SK-N-SH (cell line): Measurements from ENCODE around the gene CDC42BPG. TPM values are rescaled to one million over a fixed set of nuclear protein-coding genes. Genes with fewer than 3 reads are reported as not detected.

ENCODE experiments used
- CTCF ChIA-PET: fragments of 300-600, 350-600 bp; formaldehyde crosslinking; extraction: SDS; loops from one replicate; lab custom pipeline; 2021; lab: Yijun Ruan, JAX
- POLR2A ChIA-PET: fragments of 350-600 bp; sonication (Branson Sonifier 250); formaldehyde crosslinking; extraction: SDS; loops from one replicate; lab custom pipeline; 2020; ENCODE audit warnings: antibody characterized with exemption, inconsistent platforms; lab: Yijun Ruan, JAX
- DNase-seq: peaks from one replicate; pipeline ENCODE4 v3.0.0; 2012
- H2AFZ ChIP-seq: fragments of 200-600 bp; sonication (generic); 2 replicates; pipeline ENCODE4 v1.8.1; 2016; ENCODE audit warnings: antibody characterized with exemption, mild to moderate bottlenecking, low read depth
- H3F3A ChIP-seq: fragments of 200-600 bp; sonication (generic); replicated peaks from 2 replicates; pipeline ENCODE3; 2016; ENCODE audit warnings: antibody characterized with exemption, mild to moderate bottlenecking; ENCODE audit not compliant: insufficient read depth
- H3K27ac ChIP-seq, 2 experiments: fragments of 200-500 bp in 1 of 2; fragments of 200-600 bp in 1 of 2; sonication (Bioruptor generic) in 1 of 2; sonication (generic), shearing (Covaris generic) in 1 of 2; 2 replicates each; pipeline versions ENCODE4 v1.5.1 to v1.6.1; 2014 to 2016; ENCODE audit warnings: low read depth in 2 of 2, inconsistent platforms in 1 of 2, low read length in 1 of 2, mild to moderate bottlenecking in 1 of 2, mixed read lengths in 1 of 2
- H3K27me3 ChIP-seq: fragments of 200-600 bp; sonication (generic), shearing (Covaris generic); 2 replicates; pipeline ENCODE4 v1.6.1; 2016; ENCODE audit warnings: mixed run types; ENCODE audit not compliant: insufficient read depth
- H3K36me3 ChIP-seq, 2 experiments: fragments of 200-500 bp in 1 of 2; fragments of 200-600 bp in 1 of 2; sonication (Bioruptor generic) in 1 of 2; sonication (generic) in 1 of 2; replicated peaks in 1 of 2; 2 replicates each; pipeline versions ENCODE3 to v1.5.1; 2014 to 2016; ENCODE audit warnings: low read length in 1 of 2, mild to moderate bottlenecking in 1 of 2; ENCODE audit not compliant: insufficient read depth in 2 of 2, control insufficient read depth in 1 of 2
- H3K4me1 ChIP-seq, 2 experiments: fragments of 200-500 bp in 1 of 2; fragments of 200-600 bp in 1 of 2; sonication (Bioruptor generic) in 1 of 2; sonication (generic), shearing (Covaris generic) in 1 of 2; 2 replicates each; pipeline versions ENCODE4 v1.5.1 to v1.6.1; 2014 to 2016; ENCODE audit warnings: low read depth in 1 of 2, low read length in 1 of 2, mixed run types in 1 of 2; ENCODE audit not compliant: insufficient read depth in 2 of 2, control insufficient read depth in 1 of 2
- H3K4me2 ChIP-seq: fragments of 200-600 bp; sonication (generic), shearing (Covaris generic); 2 replicates; pipeline ENCODE4 v1.6.1; 2017; ENCODE audit warnings: mixed run types
- H3K4me3 ChIP-seq, 2 experiments: fragments of 200-500 bp in 1 of 2; fragments of 200-600 bp in 1 of 2; sonication (Bioruptor generic) in 1 of 2; sonication (generic), shearing (Covaris generic) in 1 of 2; 2 replicates each; pipeline versions ENCODE4 v1.5.1 to v1.8.1; 2014 to 2016; ENCODE audit warnings: low read depth in 2 of 2, inconsistent platforms in 1 of 2, low read length in 1 of 2, mild to moderate bottlenecking in 1 of 2, mixed read lengths in 1 of 2, moderate library complexity in 1 of 2
- H3K79me2 ChIP-seq: fragments of 200-600 bp; sonication (generic); 2 replicates; pipeline ENCODE4 v1.8.1; 2017; ENCODE audit warnings: mild to moderate bottlenecking; ENCODE audit not compliant: insufficient read depth
- H3K9ac ChIP-seq: fragments of 200-600 bp; sonication (generic); 2 replicates; pipeline ENCODE4 v1.6.1; 2017; ENCODE audit warnings: mixed run types
- H3K9me2 ChIP-seq: fragments of 200-600 bp; sonication (generic); 2 replicates; pipeline ENCODE4 v1.6.1; 2017; ENCODE audit warnings: mixed run types
- H3K9me3 ChIP-seq: fragments of 200-600 bp; sonication (generic); 2 replicates; pipeline ENCODE4 v1.6.1; 2017; ENCODE audit warnings: mixed run types, mild to moderate bottlenecking, moderate library complexity
- H4K20me1 ChIP-seq: fragments of 200-600 bp; sonication (generic); 2 replicates; pipeline ENCODE4 v1.6.1; 2017; ENCODE audit warnings: mild to moderate bottlenecking, mixed run types; ENCODE audit not compliant: insufficient read depth
- CHD2 ChIP-seq: fragments of 150-350 bp; IDR thresholded peaks from 2 replicates; pipeline ENCODE4 v1.6.1; 2018; ENCODE audit warnings: low read length; ENCODE audit not compliant: partially characterized antibody
- EP300 ChIP-seq, 2 experiments: IDR thresholded peaks; 2 replicates each; pipeline versions ENCODE4 v1.4.0 to v1.6.1; 2012; ENCODE audit warnings: borderline replicate concordance in 1 of 2, low read depth in 1 of 2, low read length in 1 of 2
- FOXM1 ChIP-seq: IDR thresholded peaks from 2 replicates; pipeline ENCODE4 v1.4.0; 2012; ENCODE audit warnings: low read depth, mild to moderate bottlenecking
- MEF2A ChIP-seq: IDR thresholded peaks from 2 replicates; pipeline ENCODE4 v1.4.0; 2012; ENCODE audit warnings: low read depth, borderline replicate concordance
- NFIC ChIP-seq: IDR thresholded peaks from 2 replicates; pipeline ENCODE4 v1.4.0; 2012; ENCODE audit warnings: borderline replicate concordance
- RCOR1 ChIP-seq: fragments of 150-350 bp; IDR thresholded peaks from 2 replicates; pipeline ENCODE4 v1.6.1; 2017; ENCODE audit warnings: antibody characterized with exemption, low read length
- REST ChIP-seq: IDR thresholded peaks from 2 replicates; pipeline ENCODE4 v1.6.1; 2012; ENCODE audit warnings: mild to moderate bottlenecking, low read depth, low read length, moderate library complexity
- RFX5 ChIP-seq: IDR thresholded peaks from 2 replicates; pipeline ENCODE4 v1.6.1; 2012; ENCODE audit warnings: mild to moderate bottlenecking, improper control_type of control experiment, low read length
- RXRA ChIP-seq: IDR thresholded peaks from 2 replicates; pipeline ENCODE4 v1.4.0; 2012; ENCODE audit warnings: low read depth, mild to moderate bottlenecking, borderline replicate concordance
- TAF1 ChIP-seq: IDR thresholded peaks from 2 replicates; pipeline ENCODE4 v1.6.1; 2012; ENCODE audit warnings: low read depth, mild to moderate bottlenecking, low read length, moderate library complexity, borderline replicate concordance
- USF2 ChIP-seq: fragments of 150-350 bp; IDR thresholded peaks from 2 replicates; pipeline ENCODE4 v1.6.1; 2017; ENCODE audit warnings: antibody characterized with exemption, low read length, low read depth, borderline replicate concordance
- YY1 ChIP-seq: IDR thresholded peaks from 2 replicates; pipeline ENCODE4 v1.4.0; 2012; ENCODE audit warnings: low read depth, mild to moderate bottlenecking
- WGBS: methylation state at CpG from one replicate; pipeline ENCODE4 v1.1.6; 2017; ENCODE audit warnings: low lambda C conversion rate; 5-methylcytosine and 5-hydroxymethylcytosine counted together
- polyA plus RNA-seq, 3 experiments: library from polyadenylated mRNA; depleted of rRNA; stranded (reverse); fragments of >200 nt; gene quantifications; 2 replicates each; pipeline ENCODE4 v1.2.3, GENCODE V29; 2012

CDC42BPG gene
- polyA plus RNA-seq, 1 of the 3 experiments (the other 2 are of a cell fraction) = 0.33 TPM

- H3K4me2 ChIP-seq = no peak overlapping the region
- no peaks in the 10 kb centered on the region for H3K79me2 ChIP-seq
- H3K9ac ChIP-seq = no peak overlapping the region
- no peaks in the 10 kb centered on the region for H3K27me3 ChIP-seq
- H3F3A ChIP-seq = no peaks in the 10 kb centered on the region
- no peaks in the 10 kb centered on the region for H3K9me2 ChIP-seq
- no peak overlapping the region for H2AFZ ChIP-seq
- H3K27ac ChIP-seq = no peak overlapping the region
- no peaks in the 10 kb centered on the region for H3K36me3 ChIP-seq
- ChIA-PET POLR2A (interaction anchor here (1.5 kb wide), 1 partner anchor 26 kb away, joined by 4 read pairs; the partner anchor contains the start of gene MEN1), CTCF (interaction anchor here (2.9 to 3.9 kb wide), 3 partner anchors 8 to 58 kb away, joined by 12 to 21 read pairs (median 15); partner anchors contain the start of gene CDC42BPG)
- H4K20me1 ChIP-seq = no peaks in the 10 kb centered on the region
- no peak for DNase-seq
- no peaks in the 10 kb centered on the region for H3K9me3 ChIP-seq
- TF ChIP-seq RFX5 (no peak), YY1 (no peak), TAF1 (no peak), RCOR1 (no peak), EP300 (IDR thresholded peaks at IDR 0.05; ENCODE audit: borderline replicate concordance in 1 of 2, low read depth in 1 of 2, low read length in 1 of 2) (no peak)
- TF ChIP-seq, all 33 proteins: peak for 0
- WGBS = 89% methylated on average over 13 of the region's 16 CpGs
- H3K4me1 ChIP-seq = peaks cover 0 to 5% of the 10 kb centered on the region in 2 experiments; a peak in 1 of 4 replicates
- no peak overlapping the region for H3K4me3 ChIP-seq
These were observed 7.9 kb downstream of the CDC42BPG start for GRCh38 chr11:64836448-64837072.

GRCh38 chr11:64835616-64836447 is 8.6 kb downstream of the CDC42BPG start:
- H3K36me3 ChIP-seq = no peaks in the 10 kb centered on the region
- no peak overlapping the region for H3K4me3 ChIP-seq
- H3K9me3 ChIP-seq = no peaks in the 10 kb centered on the region
- WGBS = 68% methylated on average over 7 of the region's 17 CpGs
- H3K79me2 ChIP-seq = no peaks in the 10 kb centered on the region
- H3F3A ChIP-seq = no peaks in the 10 kb centered on the region
- H2AFZ ChIP-seq = no peak overlapping the region
- DNase-seq = no peak
- no peak overlapping the region for H3K9ac ChIP-seq
- ChIA-PET CTCF (interaction anchor here (2.9 to 3.9 kb wide), 3 partner anchors 8 to 59 kb away, joined by 12 to 21 read pairs (median 15); partner anchors contain the start of gene CDC42BPG), POLR2A (no interaction called here)
- H3K4me1 ChIP-seq = peaks cover 0 to 5% of the 10 kb centered on the region in 2 experiments; a peak in 1 of 4 replicates
- H3K27ac ChIP-seq = no peak overlapping the region
- H3K27me3 ChIP-seq = no peaks in the 10 kb centered on the region
- H3K9me2 ChIP-seq = no peaks in the 10 kb centered on the region
- peak overlapping the region; percentile 19; the same call in 1 of the 2 replicates for H3K4me2 ChIP-seq
- no peaks in the 10 kb centered on the region for H4K20me1 ChIP-seq
- no peak for TF ChIP-seq RXRA
- no peak for TF ChIP-seq REST
- no peak for TF ChIP-seq USF2
- TF ChIP-seq FOXM1 = no peak
- no peak for TF ChIP-seq CHD2
- TF ChIP-seq MEF2A = no peak
- TF ChIP-seq NFIC = no peak
- no peak for TF ChIP-seq RFX5
